DOHH2 (cell line): ENCODE results near the gene YPEL3.

Experiments
- EZH2phosphoT487 ChIP-seq: fragments of 200-600 bp; sonication (generic); IDR thresholded peaks from 2 replicates; pipeline ENCODE4 v1.6.1; 2017; ENCODE audit warnings: borderline replicate concordance, mild to moderate bottlenecking, antibody characterized with exemption, low read length, moderate library complexity, mixed read lengths
- TF ChIP-seq, protein P1 (sequence below): fragments of 200-600 bp; sonication (generic); IDR thresholded peaks from one replicate; pipeline ENCODE4 v1.5.1; 2014; ENCODE audit warnings: antibody characterized with exemption, mild to moderate bottlenecking, low read depth, low read length; ENCODE audit not compliant: poor library complexity, severe bottlenecking

DNA sequence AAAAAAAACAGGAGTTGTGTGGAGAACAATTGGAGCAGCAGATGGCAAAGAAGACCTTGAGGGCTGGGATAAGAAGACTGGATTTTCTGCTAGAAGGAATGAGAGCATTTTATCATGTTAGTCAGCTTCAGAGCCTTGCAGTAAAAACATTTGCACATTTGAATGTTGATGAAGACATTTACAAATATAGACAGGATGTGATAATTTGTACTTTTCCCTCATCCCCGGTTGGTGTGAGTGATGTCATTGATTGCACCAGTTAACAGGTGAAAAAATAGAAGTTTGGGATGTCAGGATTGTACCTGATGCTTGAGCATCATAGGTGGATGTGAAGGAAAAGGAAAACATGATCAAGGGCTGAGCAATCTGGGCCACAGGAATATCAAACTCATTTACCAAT, 49.6 kb upstream of the YPEL3 start:
- TF ChIP-seq, protein P1, sequence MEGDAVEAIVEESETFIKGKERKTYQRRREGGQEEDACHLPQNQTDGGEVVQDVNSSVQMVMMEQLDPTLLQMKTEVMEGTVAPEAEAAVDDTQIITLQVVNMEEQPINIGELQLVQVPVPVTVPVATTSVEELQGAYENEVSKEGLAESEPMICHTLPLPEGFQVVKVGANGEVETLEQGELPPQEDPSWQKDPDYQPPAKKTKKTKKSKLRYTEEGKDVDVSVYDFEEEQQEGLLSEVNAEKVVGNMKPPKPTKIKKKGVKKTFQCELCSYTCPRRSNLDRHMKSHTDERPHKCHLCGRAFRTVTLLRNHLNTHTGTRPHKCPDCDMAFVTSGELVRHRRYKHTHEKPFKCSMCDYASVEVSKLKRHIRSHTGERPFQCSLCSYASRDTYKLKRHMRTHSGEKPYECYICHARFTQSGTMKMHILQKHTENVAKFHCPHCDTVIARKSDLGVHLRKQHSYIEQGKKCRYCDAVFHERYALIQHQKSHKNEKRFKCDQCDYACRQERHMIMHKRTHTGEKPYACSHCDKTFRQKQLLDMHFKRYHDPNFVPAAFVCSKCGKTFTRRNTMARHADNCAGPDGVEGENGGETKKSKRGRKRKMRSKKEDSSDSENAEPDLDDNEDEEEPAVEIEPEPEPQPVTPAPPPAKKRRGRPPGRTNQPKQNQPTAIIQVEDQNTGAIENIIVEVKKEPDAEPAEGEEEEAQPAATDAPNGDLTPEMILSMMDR = no peak
- no peak for TF ChIP-seq EZH2phosphoT487
